ENCODE measurements around the gene NTF4.
A peak's percentile ranks its signal among the peaks of the same experiment; 100 is the strongest.
"Not testable (repeated sequence)": the region's sequence is repeated elsewhere in the genome, so short reads cannot be mapped to it uniquely, and the experiment has no call there.

The NTF4 gene

DNA sequence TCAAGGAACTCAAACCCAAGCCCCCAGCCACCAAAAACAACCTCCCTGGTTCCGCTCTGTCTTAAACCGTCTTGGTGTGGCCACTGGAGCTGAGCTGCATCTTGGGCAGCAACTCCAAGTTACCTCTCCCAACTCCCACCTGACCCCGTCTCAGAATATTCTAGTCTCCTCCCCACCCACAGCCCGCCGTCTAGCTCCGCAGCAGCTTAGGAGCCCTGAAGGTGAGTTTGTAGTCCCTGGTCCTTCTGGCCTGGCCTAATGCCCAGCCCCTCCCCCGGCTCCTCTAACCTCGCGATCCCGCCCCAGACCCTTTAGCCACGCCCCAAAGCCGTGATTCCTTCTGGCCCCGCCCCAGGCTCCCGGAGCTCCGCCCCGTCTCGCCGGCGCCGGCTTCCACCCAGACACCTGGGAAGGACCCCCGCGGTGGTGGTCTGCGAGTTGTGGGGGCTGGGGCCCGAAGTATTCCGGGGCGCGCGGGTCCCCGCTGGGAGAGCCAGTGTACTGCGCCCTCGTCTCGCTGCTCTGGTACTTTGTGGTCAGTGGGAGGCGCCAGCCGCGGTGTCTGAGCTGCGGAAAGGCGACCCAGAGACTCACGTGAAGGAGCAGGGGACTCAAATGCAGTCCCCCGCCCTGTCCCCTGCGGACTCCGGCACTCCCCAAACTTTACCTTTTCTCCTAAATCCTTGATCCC lies 45.2 kb downstream of the NTF4 start:
- DNase-seq: peak; percentile 46

DNA sequence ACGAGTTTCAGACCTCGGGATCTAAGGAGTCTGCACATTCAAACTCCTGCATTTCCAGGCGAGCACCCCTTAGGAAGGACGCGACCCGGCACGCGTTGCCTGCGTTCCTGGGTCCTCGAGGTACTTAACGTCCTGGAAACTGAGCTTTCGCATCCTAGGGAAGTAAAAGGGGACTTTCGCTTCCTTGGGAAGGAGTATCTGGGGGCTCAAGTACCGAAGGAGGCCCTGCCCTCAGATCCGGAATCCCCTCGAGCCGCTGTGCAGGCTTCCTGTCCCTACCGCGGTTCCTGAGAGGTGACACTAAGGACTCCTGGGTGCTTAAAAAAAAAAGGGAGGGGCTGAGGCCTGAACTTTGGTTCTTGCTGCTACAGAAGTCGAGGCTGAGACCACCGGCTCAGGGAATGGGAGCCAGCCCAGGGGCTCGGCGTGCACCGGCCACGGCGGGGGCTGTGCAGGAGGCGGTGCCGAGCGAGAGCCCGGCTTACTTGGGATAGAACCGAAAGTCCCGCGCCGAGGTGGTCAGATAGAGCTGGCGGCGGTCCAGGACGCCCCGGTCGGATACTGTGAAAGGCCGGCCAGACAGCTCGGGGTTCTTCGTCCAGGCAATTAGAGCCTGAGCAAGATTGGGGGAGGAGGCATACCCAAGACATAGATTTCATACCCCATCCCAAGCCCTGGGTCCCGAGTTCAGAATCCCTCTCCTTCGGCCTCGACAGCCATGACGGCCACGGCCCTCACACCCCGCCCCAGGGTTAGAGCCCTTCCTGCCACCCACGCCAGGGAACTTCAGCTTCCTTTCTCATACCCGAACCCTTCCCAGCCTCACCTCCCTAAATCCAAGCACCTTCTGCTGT lies 46.0 kb downstream of the NTF4 start:
- DNase-seq: not testable (repeated sequence)

DNA sequence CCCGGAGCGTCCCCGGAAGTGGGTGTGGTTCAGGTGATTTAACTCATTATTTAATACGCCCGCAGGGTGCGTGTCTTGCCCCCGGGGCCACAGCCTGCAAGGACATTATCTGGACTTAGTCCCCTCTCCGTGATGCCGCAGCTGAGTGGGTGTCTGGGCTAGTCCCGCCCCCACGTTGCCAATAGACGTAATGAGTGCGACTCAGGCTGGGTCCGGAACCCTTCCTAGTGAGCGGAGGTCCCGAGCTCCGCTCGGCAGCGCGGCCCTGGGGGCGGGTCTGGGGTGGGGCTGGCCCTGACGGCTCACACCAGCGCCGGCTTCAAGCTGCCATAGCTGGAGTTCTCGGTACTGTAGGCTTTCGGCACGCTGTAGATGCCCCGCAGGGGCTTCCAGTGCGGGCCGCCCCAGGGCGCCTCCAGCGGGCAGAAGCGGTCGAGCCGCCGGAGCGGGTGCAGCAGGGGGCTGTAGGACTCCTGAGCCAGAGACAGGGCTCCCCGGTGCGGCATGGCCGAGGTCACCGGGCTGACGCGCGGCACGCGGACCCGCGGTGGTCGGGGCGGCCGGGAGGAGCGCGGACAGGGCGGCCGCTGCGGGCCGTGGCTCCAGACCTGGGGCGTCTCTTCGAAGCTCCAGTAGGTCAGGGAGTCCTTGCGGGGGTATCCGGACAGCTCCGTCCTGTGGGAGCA lies 46.8 kb downstream of the NTF4 start:
- peak; percentile 62 for DNase-seq

DNA sequence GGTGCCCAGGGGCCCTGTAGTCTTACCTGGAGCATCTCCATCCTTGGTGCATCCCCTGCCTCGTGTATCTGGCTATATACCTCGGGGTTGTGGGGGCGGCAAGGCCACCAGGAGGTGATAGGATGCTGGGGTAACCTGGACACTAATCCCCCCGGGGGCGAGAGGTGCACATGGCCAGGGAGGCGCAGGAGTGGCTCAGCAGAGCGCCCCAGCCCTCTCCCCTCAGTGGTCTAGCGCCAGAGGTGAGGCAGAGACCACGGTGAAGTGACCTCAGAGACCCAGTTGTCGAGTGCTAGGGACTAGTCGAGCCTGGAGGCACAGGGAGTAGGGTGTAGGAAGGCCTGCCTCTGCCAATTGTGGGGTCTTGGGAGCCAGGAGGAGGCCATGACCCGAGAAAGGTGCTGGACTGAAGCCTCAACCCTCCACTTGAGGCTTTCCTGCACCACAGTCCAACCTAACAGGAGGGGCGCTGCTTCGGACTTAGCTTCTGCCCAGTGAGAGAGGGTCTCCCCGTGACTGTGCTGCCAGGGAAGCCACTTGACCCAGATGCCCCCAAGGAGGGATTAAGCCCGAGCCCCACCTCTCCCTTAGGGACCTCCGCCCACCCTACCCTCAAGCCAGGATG lies 47.5 kb downstream of the NTF4 start, which contains the start of gene LHB:
TSS of gene LHB (minus strand) at position 51 of the 625 bp plus-strand sequence. CDS start at position 41, 10 bp downstream.
- no peak for DNase-seq

DNA sequence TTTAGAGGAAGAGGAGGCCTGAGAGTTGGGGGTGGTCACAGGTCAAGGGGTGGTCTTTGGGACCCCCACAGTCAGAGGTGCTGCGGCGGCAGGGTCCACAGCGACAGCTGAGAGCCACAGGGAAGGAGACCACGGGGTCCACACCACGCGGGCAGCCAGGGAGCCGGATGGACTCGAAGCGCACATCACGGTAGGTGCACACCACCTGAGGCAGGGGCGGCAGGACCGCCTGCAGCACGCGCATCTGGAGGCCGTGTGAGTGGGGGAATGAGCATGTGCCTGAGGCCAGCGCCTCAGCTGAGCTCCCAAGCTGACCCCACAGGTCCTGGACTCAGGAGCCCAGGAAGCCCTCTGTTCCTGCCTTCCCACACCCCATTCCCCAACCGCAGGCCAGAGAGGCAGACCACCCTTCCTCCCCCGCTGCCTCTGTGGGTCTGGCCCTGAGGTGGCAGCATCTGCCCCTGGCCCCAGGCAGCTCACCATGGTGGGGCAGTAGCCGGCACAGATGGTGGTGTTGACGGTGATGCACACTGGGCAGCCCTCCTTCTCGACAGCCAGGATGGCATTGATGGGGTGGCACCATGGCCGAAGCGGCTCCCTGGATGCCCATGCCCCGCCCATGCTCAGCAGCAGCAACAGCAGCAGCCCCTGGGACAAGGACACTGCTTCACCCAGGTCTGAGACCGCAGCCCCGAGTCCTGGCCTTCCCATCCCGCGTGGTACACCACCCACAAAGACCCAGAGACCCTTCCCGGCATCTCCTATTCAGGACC lies 48.4 kb downstream of the NTF4 start:
- no peak for DNase-seq

DNA sequence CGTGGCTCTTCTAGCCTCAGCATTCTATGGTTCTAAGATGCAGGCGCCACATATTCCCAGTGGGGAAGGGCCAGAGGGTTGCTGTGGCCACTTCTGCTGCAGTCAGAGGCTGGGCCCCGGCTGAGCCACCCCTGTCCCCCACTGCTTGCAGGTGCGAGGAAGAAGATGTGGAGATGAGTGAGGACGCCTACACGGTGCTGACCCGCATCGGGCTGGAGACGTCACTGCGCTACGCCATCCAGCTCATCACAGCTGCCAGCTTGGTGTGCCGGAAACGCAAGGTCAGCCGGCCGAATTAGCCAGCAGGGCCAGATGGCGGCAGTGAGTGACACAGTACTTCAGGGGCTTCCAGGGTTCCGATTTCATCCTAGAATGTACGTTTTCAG lies 49.8 kb downstream of the NTF4 start:
- DNase-seq: no peak

DNA sequence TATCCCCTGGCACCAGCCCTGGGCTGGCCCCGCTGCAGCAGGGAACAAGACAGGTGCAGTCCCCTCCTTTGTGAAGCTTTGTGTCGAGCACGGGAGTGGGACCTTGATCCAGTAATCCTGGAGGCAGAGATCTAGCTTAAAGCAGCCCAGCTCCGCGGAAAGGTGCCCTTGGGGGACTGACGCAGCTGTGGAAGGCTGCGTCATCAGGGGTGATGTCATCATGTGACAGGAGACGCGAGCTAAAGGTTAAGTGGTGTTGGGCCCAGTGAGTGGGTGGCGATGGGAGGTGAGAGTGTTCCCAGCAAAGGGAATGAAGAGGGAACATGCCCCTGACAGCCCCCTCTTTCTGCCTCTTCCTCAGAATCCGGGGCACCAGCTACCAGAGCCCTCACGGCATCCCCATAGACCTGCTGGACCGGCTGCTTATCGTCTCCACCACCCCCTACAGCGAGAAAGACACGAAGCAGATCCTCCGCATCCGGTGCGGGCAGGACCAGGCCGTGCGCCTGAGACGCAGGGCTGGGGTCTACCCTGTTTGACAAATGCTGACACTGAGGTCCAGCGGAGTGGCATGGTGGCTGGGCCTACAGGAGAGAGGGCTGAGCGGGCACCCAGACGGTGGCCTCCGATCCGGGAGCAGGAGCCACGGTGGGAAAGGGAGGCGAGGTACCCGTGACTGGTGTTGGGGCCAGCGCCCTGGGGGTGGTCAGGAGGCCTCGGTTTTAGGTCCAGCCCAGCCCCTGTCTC lies 50.3 kb downstream of the NTF4 start:
- no peak for DNase-seq

DNA sequence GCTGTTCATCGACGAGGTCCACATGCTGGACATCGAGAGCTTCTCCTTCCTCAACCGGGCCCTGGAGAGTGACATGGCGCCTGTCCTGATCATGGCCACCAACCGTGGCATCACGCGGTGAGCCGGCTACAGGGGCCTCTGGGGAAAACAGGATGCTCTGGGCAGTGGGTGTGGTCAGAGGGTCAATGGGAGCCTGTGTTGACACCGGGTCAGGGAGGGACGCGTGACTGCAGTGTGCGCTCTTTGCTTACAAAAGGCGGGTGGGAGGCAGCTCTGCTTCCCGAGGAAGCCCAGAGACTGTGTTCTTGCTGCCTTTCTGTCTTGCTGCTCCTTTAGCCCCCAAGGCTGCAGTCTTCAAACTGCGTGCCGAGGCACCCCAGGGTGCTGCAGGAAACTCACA lies 53.4 kb downstream of the NTF4 start:
- no peak for DNase-seq

Measured in NCI-H2171 (cell line).